PFSK-1 (cell line): ENCODE data around the gene RAP1GAP2.

Source experiments
- FOXP2 ChIP-seq: optimal IDR thresholded peaks from 2 replicates; pipeline ENCODE3; 2011; ENCODE audit warnings: borderline replicate concordance, control low read depth, inconsistent platforms; ENCODE audit not compliant: insufficient read depth; ENCODE audit errors: extremely low read length, extremely low read depth
- POLR2AphosphoS5 ChIP-seq: IDR thresholded peaks from 2 replicates; pipeline ENCODE4 v1.6.1; 2012; ENCODE audit warnings: low read depth, mild to moderate bottlenecking, control low read depth, low read length, moderate library complexity
- REST ChIP-seq, 2 experiments: IDR thresholded peaks; 2 replicates each; pipeline versions ENCODE4 v1.6.1 to v1.8.0; 2011 to 2012; ENCODE audit warnings: low read depth in 2 of 2, low read length in 2 of 2, control low read depth in 1 of 2, inconsistent platforms in 1 of 2, mild to moderate bottlenecking in 1 of 2, moderate library complexity in 1 of 2; ENCODE audit not compliant: insufficient read depth in 1 of 2
- SIN3A ChIP-seq: IDR thresholded peaks from 2 replicates; pipeline ENCODE4 v1.6.1; 2012; ENCODE audit warnings: mild to moderate bottlenecking, low read length, moderate library complexity, borderline replicate concordance; ENCODE audit not compliant: insufficient read depth
- TAF1 ChIP-seq: IDR thresholded peaks from 2 replicates; pipeline ENCODE4 v1.6.1; 2012; ENCODE audit warnings: low read length, control low read depth, borderline replicate concordance; ENCODE audit not compliant: insufficient read depth

The RAP1GAP2 gene

GRCh38 chr17:2937331-2938003 lies 141.2 kb downstream of the RAP1GAP2 start:
- TF ChIP-seq REST (IDR thresholded peaks at IDR 0.05; ENCODE audit: insufficient read depth in 1 of 2, low read depth in 2 of 2, low read length in 2 of 2) (no peak), TAF1 (no peak), POLR2AphosphoS5 (no peak), FOXP2 (no peak), SIN3A (no peak)

DNA sequence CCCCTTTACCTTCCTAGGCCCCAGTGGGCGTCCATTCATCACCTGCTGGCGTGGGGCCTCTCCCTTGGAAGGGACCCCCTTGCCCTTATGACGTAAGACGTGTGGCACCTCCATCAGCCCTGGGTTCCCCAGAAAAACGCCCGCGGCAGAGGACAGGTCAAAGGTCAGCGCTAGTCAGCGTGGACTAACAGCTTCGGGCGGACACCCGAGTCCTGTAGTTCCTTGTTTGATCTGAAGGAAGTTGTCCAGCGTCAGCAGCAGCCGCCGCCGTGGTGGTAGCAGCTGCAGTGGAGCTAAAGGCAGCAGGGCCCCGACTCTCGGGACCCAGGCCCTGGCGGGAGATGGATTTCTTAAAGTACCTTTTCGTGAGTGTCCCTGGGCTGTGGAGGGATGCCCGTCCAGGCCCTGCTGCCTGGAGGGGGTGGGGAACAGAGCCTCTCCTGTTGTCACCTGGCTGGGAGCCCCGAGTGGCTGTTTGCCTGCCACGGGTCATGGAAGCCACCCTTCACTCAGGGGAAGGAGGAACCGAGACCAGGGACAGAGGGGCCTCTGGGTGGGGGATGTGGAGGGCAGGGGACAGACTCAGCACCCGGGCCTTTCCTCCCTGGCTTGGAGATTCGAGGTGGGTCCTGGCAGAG lies 143.6 kb downstream of the RAP1GAP2 start:
- no peak for TF ChIP-seq FOXP2
- no peak for TF ChIP-seq SIN3A
- TF ChIP-seq POLR2AphosphoS5: no peak
- no peak for TF ChIP-seq TAF1
- TF ChIP-seq REST (IDR thresholded peaks at IDR 0.05; ENCODE audit: insufficient read depth in 1 of 2, low read depth in 2 of 2, low read length in 2 of 2): no peak

- TF ChIP-seq POLR2AphosphoS5 (no peak), TAF1 (no peak), SIN3A (no peak), REST (IDR thresholded peaks at IDR 0.05; ENCODE audit: insufficient read depth in 1 of 2, low read depth in 2 of 2, low read length in 2 of 2) (no peak), FOXP2 (no peak)
These were observed 144.1 kb downstream of the RAP1GAP2 start for GRCh38 chr17:2940352-2940751.

DNA sequence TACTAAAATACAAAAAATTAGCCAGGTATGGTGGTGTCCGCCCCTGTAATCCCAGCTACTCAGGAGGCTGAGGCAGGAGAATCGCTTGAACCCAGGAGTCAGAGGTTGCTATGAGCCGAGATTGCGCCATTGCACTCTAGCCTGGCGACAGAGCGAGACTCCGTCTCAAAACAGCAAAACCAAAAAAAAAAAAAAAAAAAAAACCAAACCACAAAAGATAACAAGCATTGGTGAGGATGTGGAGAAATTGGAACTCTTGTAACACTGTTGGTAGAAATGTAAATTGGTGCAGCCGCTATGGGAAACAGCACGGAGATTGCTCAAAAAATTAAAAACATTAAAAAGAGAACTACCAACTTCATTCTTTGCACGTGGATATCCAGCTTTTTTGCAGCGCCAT lies 147.7 kb downstream of the RAP1GAP2 start:
- TF ChIP-seq SIN3A (no peak), REST (IDR thresholded peaks at IDR 0.05; ENCODE audit: insufficient read depth in 1 of 2, low read depth in 2 of 2, low read length in 2 of 2) (no peak)

DNA sequence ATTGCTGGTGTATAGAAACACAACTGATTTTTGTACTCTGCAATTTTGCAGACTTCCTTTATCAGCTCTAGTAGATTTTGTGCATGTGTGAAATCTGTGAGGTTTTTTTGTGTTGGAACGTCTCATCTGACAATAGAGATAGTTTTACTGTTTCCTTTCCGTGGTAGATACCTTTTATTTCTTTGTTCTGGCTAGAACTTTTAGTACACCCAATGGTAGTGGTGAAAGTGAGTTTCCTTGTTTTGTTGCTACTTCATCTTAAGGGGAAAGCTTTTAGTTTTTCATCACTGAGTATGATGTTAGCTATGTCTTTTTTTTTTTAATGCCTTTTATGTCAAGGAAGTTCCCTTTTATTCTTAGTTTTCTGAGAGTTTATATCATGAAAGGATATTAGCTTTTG lies 149.1 kb downstream of the RAP1GAP2 start:
- no peak for TF ChIP-seq FOXP2
- TF ChIP-seq REST (IDR thresholded peaks at IDR 0.05; ENCODE audit: insufficient read depth in 1 of 2, low read depth in 2 of 2, low read length in 2 of 2): no peak
